Parathyroid adenoma (tissue), 2 donors: ENCODE measurements around the gene RALGAPA2.

Experiments
- H2AFZ ChIP-seq: fragments of 300-600 bp; sonication (generic); one replicate; pipeline ENCODE4 v1.7.0; 2017; ENCODE audit warnings: antibody characterized with exemption, mild to moderate bottlenecking
- H3K27ac ChIP-seq: fragments of 300-600 bp; sonication (generic); one replicate; pipeline ENCODE4 v1.7.0; 2017
- H3K27me3 ChIP-seq: fragments of 300-600 bp; sonication (generic); one replicate; pipeline ENCODE4 v1.7.0; 2017; ENCODE audit warnings: low read length; ENCODE audit not compliant: control insufficient read depth, insufficient read depth
- H3K36me3 ChIP-seq: fragments of 300-600 bp; sonication (generic); one replicate; pipeline ENCODE4 v1.7.0; 2017; ENCODE audit warnings: low read length; ENCODE audit not compliant: control insufficient read depth, insufficient read depth
- H3K4me1 ChIP-seq: fragments of 300-600 bp; sonication (generic); one replicate; pipeline ENCODE4 v1.7.0; 2017; ENCODE audit warnings: control low read depth
- H3K4me2 ChIP-seq: fragments of 300-600 bp; sonication (generic); one replicate; pipeline ENCODE4 v1.7.0; 2017; ENCODE audit warnings: low read length
- H3K4me3 ChIP-seq: fragments of 300-600 bp; sonication (generic); one replicate; pipeline ENCODE4 v1.7.0; 2017; ENCODE audit warnings: low read depth, low read length
- H3K79me2 ChIP-seq: fragments of 300-600 bp; sonication (generic); one replicate; pipeline ENCODE4 v1.7.0; 2017; ENCODE audit warnings: control low read depth
- H3K9ac ChIP-seq: fragments of 300-600 bp; sonication (generic); one replicate; pipeline ENCODE4 v1.7.0; 2017; ENCODE audit warnings: mild to moderate bottlenecking
- H3K9me3 ChIP-seq: fragments of 300-600 bp; sonication (generic); one replicate; pipeline ENCODE4 v1.7.0; 2017; ENCODE audit warnings: low read length; ENCODE audit not compliant: control insufficient read depth
- CTCF ChIP-seq: fragments of 300-600 bp; sonication (generic); IDR thresholded peaks from one replicate; pipeline ENCODE4 v1.7.0; 2017; ENCODE audit warnings: antibody characterized with exemption, mild to moderate bottlenecking
- donor health status: primary hyperparathyroidism.

RALGAPA2 gene

GRCh38 chr20:20412750-20413149 is 299.7 kb downstream of the RALGAPA2 start:
- H3K4me3 ChIP-seq = no peak overlapping the region
- H3K27ac ChIP-seq = no peak overlapping the region
- H3K9me3 ChIP-seq = no peaks in the 10 kb centered on the region
- no peak for TF ChIP-seq CTCF
- H3K4me2 ChIP-seq = no peak overlapping the region
- H3K27me3 ChIP-seq = no peaks in the 10 kb centered on the region
- H3K4me1 ChIP-seq = no peaks in the 10 kb centered on the region
- H2AFZ ChIP-seq = no peak overlapping the region
- no peak overlapping the region for H3K9ac ChIP-seq
- H3K79me2 ChIP-seq = no peaks in the 10 kb centered on the region
- H3K36me3 ChIP-seq = no peaks in the 10 kb centered on the region

GRCh38 chr20:20411836-20412235 is 300.6 kb downstream of the RALGAPA2 start:
- no peak overlapping the region for H3K4me2 ChIP-seq
- H3K9ac ChIP-seq = no peak overlapping the region
- no peaks in the 10 kb centered on the region for H3K36me3 ChIP-seq
- no peaks in the 10 kb centered on the region for H3K27me3 ChIP-seq
- no peaks in the 10 kb centered on the region for H3K79me2 ChIP-seq
- TF ChIP-seq CTCF = no peak
- no peaks in the 10 kb centered on the region for H3K4me1 ChIP-seq
- H2AFZ ChIP-seq = no peak overlapping the region
- no peaks in the 10 kb centered on the region for H3K9me3 ChIP-seq
- H3K4me3 ChIP-seq = no peak overlapping the region
- H3K27ac ChIP-seq = no peak overlapping the region

- Histone ChIP-seq H3K4me1 (no peaks in the 10 kb centered on the region), H3K36me3 (no peaks in the 10 kb centered on the region), H3K79me2 (no peaks in the 10 kb centered on the region), H2AFZ (no peak overlapping the region), H3K4me2 (no peak overlapping the region), H3K4me3 (no peak overlapping the region), H3K27me3 (no peaks in the 10 kb centered on the region), H3K9ac (no peak overlapping the region), H3K27ac (no peak overlapping the region), H3K9me3 (no peaks in the 10 kb centered on the region)
- no peak for TF ChIP-seq CTCF
These were observed 301.0 kb downstream of the RALGAPA2 start for GRCh38 chr20:20411402-20411801.

- H3K4me1 ChIP-seq = no peaks in the 10 kb centered on the region
- no peak overlapping the region for H2AFZ ChIP-seq
- no peaks in the 10 kb centered on the region for H3K27me3 ChIP-seq
- H3K4me2 ChIP-seq = no peak overlapping the region
- H3K79me2 ChIP-seq = no peaks in the 10 kb centered on the region
- H3K4me3 ChIP-seq = no peak overlapping the region
- no peak for TF ChIP-seq CTCF
- H3K27ac ChIP-seq = no peak overlapping the region
- no peak overlapping the region for H3K9ac ChIP-seq
- no peaks in the 10 kb centered on the region for H3K9me3 ChIP-seq
- H3K36me3 ChIP-seq = no peaks in the 10 kb centered on the region
These were observed 301.8 kb downstream of the RALGAPA2 start for GRCh38 chr20:20410678-20411077.

- no peak for TF ChIP-seq CTCF
- Histone ChIP-seq H3K27ac (no peak overlapping the region), H3K27me3 (no peaks in the 10 kb centered on the region), H3K4me3 (no peak overlapping the region), H3K9ac (no peak overlapping the region), H3K4me2 (no peak overlapping the region), H3K4me1 (no peaks in the 10 kb centered on the region), H3K79me2 (no peaks in the 10 kb centered on the region), H2AFZ (no peak overlapping the region), H3K36me3 (no peaks in the 10 kb centered on the region), H3K9me3 (no peaks in the 10 kb centered on the region)
These were observed 303.1 kb downstream of the RALGAPA2 start for GRCh38 chr20:20409331-20409730.
